Endothelial cell of umbilical vein (primary cell): Measurements from ENCODE around the gene TMPRSS15. TPM values are rescaled to one million over a fixed set of nuclear protein-coding genes. Genes with fewer than 3 reads are reported as not detected.

Source experiments
- BruUV-seq: library from RNA; stranded (reverse); fragments of 400-500 nt; replicated peaks from 2 replicates; lab custom pipeline; 2021; lab: Mats Ljungman, UMichigan
- CTCF ChIA-PET: fragments of 300-600, 350-600 bp; sonication (Branson Sonifier 250); formaldehyde crosslinking; loops from one replicate; lab custom pipeline; 2021; ENCODE audit warnings: antibody characterized with exemption, inconsistent platforms; lab: Charles Lee
- POLR2A ChIA-PET: fragments of 300-600, 350-600 bp; sonication (Branson Sonifier 250); formaldehyde crosslinking; loops from one replicate; lab custom pipeline; 2021; ENCODE audit warnings: antibody characterized with exemption, inconsistent platforms; lab: Charles Lee
- DNase-seq: peaks from one replicate; pipeline ENCODE4 v3.0.0-alpha.2; 2011; ENCODE audit warnings: low read depth, low spot score
- FAIRE-seq: peaks from 2 replicates; lab custom pipeline; 2011; peaks lifted over from hg19 to GRCh38; lab: Jason Lieb, UNC
- H2AFZ ChIP-seq: 2 replicates; pipeline ENCODE4 v1.6.0; 2012; ENCODE audit warnings: low read depth, low read length, control low read depth, inconsistent platforms
- H3K27ac ChIP-seq: 2 replicates; pipeline ENCODE4 v1.5.1; 2011; ENCODE audit warnings: low read depth, mild to moderate bottlenecking, control low read depth, low read length, moderate library complexity; ENCODE audit not compliant: insufficient read depth
- H3K27me3 ChIP-seq, 2 experiments: 2 replicates each; pipeline versions ENCODE4 v1.6.0 to v1.6.1; 2011; ENCODE audit warnings: low read length in 2 of 2, mixed read lengths in 1 of 2; ENCODE audit not compliant: control insufficient read depth in 2 of 2, insufficient read depth in 2 of 2
- H3K36me3 ChIP-seq, 2 experiments: 2 replicates in 1 of 2; 3 replicates in 1 of 2; pipeline ENCODE4 v1.5.1; 2011; ENCODE audit warnings: low read length in 2 of 2, mild to moderate bottlenecking in 1 of 2, moderate library complexity in 1 of 2; ENCODE audit not compliant: control insufficient read depth in 2 of 2, insufficient read depth in 2 of 2; ENCODE audit errors: extremely low read depth in 1 of 2
- H3K4me1 ChIP-seq: 3 replicates; pipeline ENCODE4 v1.5.1; 2011; ENCODE audit warnings: mild to moderate bottlenecking, low read length; ENCODE audit not compliant: control insufficient read depth, insufficient read depth; ENCODE audit errors: extremely low read depth
- H3K4me2 ChIP-seq: 2 replicates; pipeline ENCODE4 v1.6.1; 2011; ENCODE audit warnings: low read length, control low read depth, mixed read lengths; ENCODE audit not compliant: insufficient read depth
- H3K4me3 ChIP-seq, 3 experiments: fragments of 200-600 bp in 1 of 3; sonication (generic), shearing (Covaris generic) in 1 of 3; replicated peaks in 1 of 3; 2 replicates each; pipeline ENCODE4 v1.5.1; 2011 to 2016; ENCODE audit warnings: control low read depth in 3 of 3, low read length in 3 of 3, mild to moderate bottlenecking in 2 of 3, inconsistent platforms in 1 of 3, low read depth in 1 of 3, moderate library complexity in 1 of 3; ENCODE audit not compliant: insufficient read depth in 1 of 3
- H3K79me2 ChIP-seq: 2 replicates; pipeline ENCODE4 v1.6.0; 2012; ENCODE audit warnings: low read length, inconsistent platforms; ENCODE audit not compliant: control insufficient read depth, insufficient read depth
- H3K9ac ChIP-seq: replicated peaks from 2 replicates; pipeline ENCODE3; 2011; ENCODE audit warnings: low read length, control low read depth; ENCODE audit not compliant: insufficient read depth; ENCODE audit errors: extremely low read depth
- H3K9me1 ChIP-seq: replicated peaks from 3 replicates; pipeline ENCODE4 v1.6.0; 2011; ENCODE audit warnings: mild to moderate bottlenecking, low read length; ENCODE audit not compliant: control insufficient read depth, insufficient read depth; ENCODE audit errors: extremely low read depth
- H3K9me3 ChIP-seq: replicated peaks from 2 replicates; pipeline ENCODE4 v1.5.1; 2012; ENCODE audit warnings: low read length, inconsistent platforms; ENCODE audit not compliant: control insufficient read depth, insufficient read depth
- H4K20me1 ChIP-seq: replicated peaks from 2 replicates; pipeline ENCODE3; 2011; ENCODE audit warnings: mild to moderate bottlenecking, low read length; ENCODE audit not compliant: control insufficient read depth, insufficient read depth; ENCODE audit errors: extremely low read depth
- FOS ChIP-seq: IDR thresholded peaks from 2 replicates; pipeline ENCODE4 v1.6.1; 2011; ENCODE audit warnings: mild to moderate bottlenecking, low read length, moderate library complexity, borderline replicate concordance; ENCODE audit not compliant: insufficient read depth
- GATA2 ChIP-seq: IDR thresholded peaks from 2 replicates; pipeline ENCODE4 v1.7.0; 2011; ENCODE audit warnings: low read depth, mild to moderate bottlenecking, moderate library complexity, mixed read lengths, low read length; ENCODE audit not compliant: insufficient read length, insufficient read depth
- JUN ChIP-seq: IDR thresholded peaks from 2 replicates; pipeline ENCODE4 v1.6.1; 2011; ENCODE audit warnings: borderline replicate concordance, low read depth; ENCODE audit not compliant: insufficient read length, insufficient read depth
- MAX ChIP-seq: IDR thresholded peaks from 2 replicates; pipeline ENCODE4 v1.6.1; 2011; ENCODE audit not compliant: insufficient read depth, insufficient read length
- MYC ChIP-seq: IDR thresholded peaks from one replicate; pipeline ENCODE4 v1.6.1; 2011; ENCODE audit warnings: mild to moderate bottlenecking, low read depth, low read length
- POLR2A ChIP-seq: IDR thresholded peaks from 2 replicates; pipeline ENCODE4 v1.6.1; 2012; ENCODE audit warnings: low read depth, mild to moderate bottlenecking, control low read depth, low read length
- POLR2AphosphoS5 ChIP-seq: IDR thresholded peaks from 2 replicates; pipeline ENCODE4 v1.6.1; 2012; ENCODE audit warnings: low read depth, mild to moderate bottlenecking, control low read depth, low read length, moderate library complexity; ENCODE audit not compliant: insufficient read depth
- dilution Hi-C: fragments of 300-500 bp; cut with MboI; formaldehyde crosslinking; loops from one replicate; pipeline ENCODE4 v1.15.0; 2019; ENCODE audit warnings: low sequenced_read_pairs; ENCODE audit not compliant: extremely low pct_ligation_motif_present
- intact Hi-C: fragments of 100-400 bp; cut with micrococcal nuclease; formaldehyde crosslinking; loops from one replicate; pipeline ENCODE4 v1.10.0; 2022
- polyA plus RNA-seq, 4 experiments: library from polyadenylated mRNA; depleted of rRNA in 3 of 4; stranded (reverse) in 3 of 4; unstranded in 1 of 4; fragments of >200 nt; gene quantifications; 2 replicates each; pipeline versions ENCODE4 v1.2.1 to v1.2.3, GENCODE V29; 2011 to 2012; ENCODE audit warnings: missing spikeins in 1 of 4
- total RNA-seq: library from RNA; stranded (reverse); gene quantifications from 2 replicates; pipeline ENCODE4 v1.2.3, GENCODE V29; 2021
- TF ChIP-seq, protein P1 (sequence below), 2 donors: IDR thresholded peaks; 1 replicate in 1 of 2; 2 replicates in 1 of 2; pipeline ENCODE4 v1.5.1; 2011; ENCODE audit warnings: low read length in 2 of 2, mild to moderate bottlenecking in 2 of 2, moderate library complexity in 2 of 2, control low read depth in 1 of 2, inconsistent platforms in 1 of 2, low read depth in 1 of 2; ENCODE audit not compliant: insufficient read depth in 1 of 2; ENCODE audit errors: extremely low read depth in 1 of 2

Gene TMPRSS15
- total and polyA plus RNA-seq, 2 donors (not counting 3 experiments of a cell fraction or from before 2014, with no cell fraction given), result not detected

GRCh38 chr21:18228060-18228739 is 175.4 kb downstream of the TMPRSS15 start:
- dilution Hi-C loops (no loop called here), intact Hi-C loops (no loop called here)
- no peak overlapping the region for H3K27ac ChIP-seq

More at GRCh38 chr21:18228060-18228739, 175.4 kb downstream of the TMPRSS15 start:
- no peaks in the 10 kb centered on the region for H3K36me3 ChIP-seq
- no peaks in the 10 kb centered on the region for H3K4me1 ChIP-seq
- CTCF ChIA-PET, result interaction anchor here (1.3 kb wide), 1 partner anchor 187 kb away, joined by 5 read pairs; no protein-coding TSS in a partner anchor
- no peak overlapping the region for H3K4me3 ChIP-seq
- DNase-seq (no peak), FAIRE-seq (no peak)
- TF ChIP-seq FOS (no peak), MYC (no peak), POLR2AphosphoS5 (no peak), GATA2 (no peak), JUN (no peak), MAX (no peak), POLR2A (no peak)
- TF ChIP-seq, protein P1, sequence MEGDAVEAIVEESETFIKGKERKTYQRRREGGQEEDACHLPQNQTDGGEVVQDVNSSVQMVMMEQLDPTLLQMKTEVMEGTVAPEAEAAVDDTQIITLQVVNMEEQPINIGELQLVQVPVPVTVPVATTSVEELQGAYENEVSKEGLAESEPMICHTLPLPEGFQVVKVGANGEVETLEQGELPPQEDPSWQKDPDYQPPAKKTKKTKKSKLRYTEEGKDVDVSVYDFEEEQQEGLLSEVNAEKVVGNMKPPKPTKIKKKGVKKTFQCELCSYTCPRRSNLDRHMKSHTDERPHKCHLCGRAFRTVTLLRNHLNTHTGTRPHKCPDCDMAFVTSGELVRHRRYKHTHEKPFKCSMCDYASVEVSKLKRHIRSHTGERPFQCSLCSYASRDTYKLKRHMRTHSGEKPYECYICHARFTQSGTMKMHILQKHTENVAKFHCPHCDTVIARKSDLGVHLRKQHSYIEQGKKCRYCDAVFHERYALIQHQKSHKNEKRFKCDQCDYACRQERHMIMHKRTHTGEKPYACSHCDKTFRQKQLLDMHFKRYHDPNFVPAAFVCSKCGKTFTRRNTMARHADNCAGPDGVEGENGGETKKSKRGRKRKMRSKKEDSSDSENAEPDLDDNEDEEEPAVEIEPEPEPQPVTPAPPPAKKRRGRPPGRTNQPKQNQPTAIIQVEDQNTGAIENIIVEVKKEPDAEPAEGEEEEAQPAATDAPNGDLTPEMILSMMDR (IDR thresholded peaks at IDR 0.05; ENCODE audit: extremely low read depth in 1 of 2, insufficient read depth in 1 of 2, low read depth in 1 of 2, low read length in 2 of 2), result no peak
- H3K9me3 ChIP-seq, result no peaks in the 10 kb centered on the region
- H3K9me1 ChIP-seq, result no peaks in the 10 kb centered on the region
- no peak overlapping the region for H3K4me2 ChIP-seq
- H3K27me3 ChIP-seq, result no peaks in the 10 kb centered on the region
- H4K20me1 ChIP-seq, result no peaks in the 10 kb centered on the region
- H3K9ac ChIP-seq, result no peak overlapping the region
- POLR2A ChIA-PET, result no interaction called here
- no peak overlapping the region for H2AFZ ChIP-seq
- no peaks in the 10 kb centered on the region for H3K79me2 ChIP-seq
- no TSS peak for BruUV-seq
